CD14-positive monocyte (primary cell): ENCODE results near the gene C1orf87. TPM values are rescaled to one million over a fixed set of nuclear protein-coding genes. Genes with fewer than 3 reads are reported as not detected.
A peak's percentile ranks its signal among the peaks of the same experiment; 100 is the strongest.

Source experiments
- DNase-seq, 3 donors: peaks; one replicate each; pipeline ENCODE4 v3.0.0-alpha.2; 2011 to 2022
- H2AFZ ChIP-seq: 2 replicates; pipeline ENCODE4 v1.6.0; 2012; ENCODE audit warnings: mild to moderate bottlenecking, low read depth, low read length, inconsistent platforms; ENCODE audit not compliant: insufficient read depth, poor library complexity, severe bottlenecking
- H3K27ac ChIP-seq, 2 donors: 1 replicate in 1 of 2; 2 replicates in 1 of 2; pipeline ENCODE4 v1.5.1; 2012 to 2013; ENCODE audit warnings: low read length in 2 of 2, control low read depth in 1 of 2, inconsistent platforms in 1 of 2, low read depth in 1 of 2, mild to moderate bottlenecking in 1 of 2
- H3K27me3 ChIP-seq, 2 donors: one replicate each; pipeline versions ENCODE4 v1.6.0 to v1.6.1; 2011 to 2013; ENCODE audit warnings: low read length in 2 of 2; ENCODE audit not compliant: control insufficient read depth in 2 of 2, insufficient read depth in 2 of 2
- H3K36me3 ChIP-seq, 2 donors: replicated peaks in 1 of 2; 1 replicate in 1 of 2; 2 replicates in 1 of 2; pipeline versions ENCODE4 v1.5.1 to v1.6.1; 2012 to 2013; ENCODE audit warnings: low read length in 2 of 2, control low read depth in 1 of 2, inconsistent platforms in 1 of 2, mild to moderate bottlenecking in 1 of 2; ENCODE audit not compliant: insufficient read depth in 2 of 2, control insufficient read depth in 1 of 2
- H3K4me1 ChIP-seq, 2 donors: 1 replicate in 1 of 2; 2 replicates in 1 of 2; pipeline versions ENCODE4 v1.5.1 to v1.6.1; 2012 to 2013; ENCODE audit warnings: low read length in 2 of 2, control low read depth in 1 of 2, inconsistent platforms in 1 of 2, mild to moderate bottlenecking in 1 of 2, moderate library complexity in 1 of 2; ENCODE audit not compliant: insufficient read depth in 2 of 2, control insufficient read depth in 1 of 2
- H3K4me2 ChIP-seq: replicated peaks from 2 replicates; pipeline ENCODE3; 2012; ENCODE audit warnings: low read length, moderate library complexity, mild to moderate bottlenecking; ENCODE audit not compliant: poor library complexity, severe bottlenecking; ENCODE audit errors: extremely low read depth
- H3K4me3 ChIP-seq, 3 experiments: fragments of 200-600 bp in 1 of 3; sonication (generic) in 1 of 3; replicated peaks in 1 of 3; 1 replicate in 2 of 3; 2 replicates in 1 of 3; pipeline ENCODE4 v1.5.1; 2011 to 2013; ENCODE audit warnings: low read length in 3 of 3, mild to moderate bottlenecking in 3 of 3, control low read depth in 2 of 3, low read depth in 2 of 3, inconsistent platforms in 1 of 3, moderate library complexity in 1 of 3
- H3K79me2 ChIP-seq: 2 replicates; pipeline ENCODE4 v1.6.0; 2012; ENCODE audit warnings: mild to moderate bottlenecking, control low read depth, inconsistent platforms, low read length, moderate library complexity; ENCODE audit not compliant: insufficient read depth
- H3K9ac ChIP-seq: 2 replicates; pipeline ENCODE4 v1.6.0; 2017; ENCODE audit warnings: low read length, mild to moderate bottlenecking; ENCODE audit not compliant: insufficient read depth, poor library complexity, severe bottlenecking
- H3K9me3 ChIP-seq, 2 donors: replicated peaks in 1 of 2; 1 replicate in 1 of 2; 2 replicates in 1 of 2; pipeline versions ENCODE4 v1.5.1 to v1.6.1; 2012 to 2013; ENCODE audit warnings: low read length in 2 of 2, control low read depth in 1 of 2; ENCODE audit not compliant: control insufficient read depth in 1 of 2, insufficient read depth in 1 of 2
- H4K20me1 ChIP-seq: 2 replicates; pipeline ENCODE4 v1.6.0; 2012; ENCODE audit warnings: mild to moderate bottlenecking, low read length, control low read depth, moderate library complexity; ENCODE audit not compliant: insufficient read depth
- H3K27ac Mint-ChIP-seq, 7 donors: one replicate each; pipeline ENCODE4 v1.8.0; 2020; ENCODE audit warnings: mild to moderate bottlenecking in 7 of 7, mixed read lengths in 7 of 7, moderate library complexity in 6 of 7, inconsistent platforms in 2 of 7
- H3K27me3 Mint-ChIP-seq, 3 donors: one replicate each; pipeline ENCODE4 v1.8.0; 2021 to 2022; ENCODE audit warnings: low read depth in 3 of 3, mild to moderate bottlenecking in 3 of 3, mixed read lengths in 3 of 3, moderate library complexity in 3 of 3, inconsistent platforms in 1 of 3
- H3K36me3 Mint-ChIP-seq, 2 donors: one replicate each; pipeline ENCODE4 v1.8.0; 2020; ENCODE audit warnings: mixed read lengths in 2 of 2, inconsistent platforms in 1 of 2, mild to moderate bottlenecking in 1 of 2
- H3K4me1 Mint-ChIP-seq: one replicate; pipeline ENCODE4 v1.8.0; 2020; ENCODE audit warnings: mild to moderate bottlenecking, mixed read lengths
- H3K4me3 Mint-ChIP-seq, 2 donors: one replicate each; pipeline ENCODE4 v1.8.0; 2020; ENCODE audit warnings: mild to moderate bottlenecking in 2 of 2, mixed read lengths in 2 of 2, moderate library complexity in 1 of 2
- H3K9me3 Mint-ChIP-seq, 7 donors: one replicate each; pipeline ENCODE4 v1.8.0; 2020 to 2022; ENCODE audit warnings: mixed read lengths in 7 of 7, mild to moderate bottlenecking in 6 of 7, moderate library complexity in 6 of 7, inconsistent platforms in 2 of 7
- WGBS: methylation state at CpG from one replicate; pipeline ENCODE4 v1.1.5; 2013; ENCODE audit warnings: missing lambda C conversion rate; ENCODE audit not compliant: insufficient coverage; 5-methylcytosine and 5-hydroxymethylcytosine counted together
- intact Hi-C, 2 donors: fragments of 100-400 bp; cut with micrococcal nuclease; formaldehyde crosslinking; loops; one replicate each; pipeline versions ENCODE4 v1.15.0 to v1.15.1; 2023
- polyA plus RNA-seq, 3 donors: library from polyadenylated mRNA; depleted of rRNA in 1 of 3; unstranded in 2 of 3; stranded (reverse) in 1 of 3; fragments of 300-500 nt in 2 of 3; fragments of >200 nt in 1 of 3; fragmentation: Illumina TruSeq in 2 of 3; gene quantifications; 1 replicate in 2 of 3; 2 replicates in 1 of 3; pipeline ENCODE4 v1.2.3, GENCODE V29; 2012 to 2021
- TF ChIP-seq, protein P1 (sequence below): fragments of 200-600 bp; IDR thresholded peaks from one replicate; pipeline ENCODE4 v1.8.0; 2022; ENCODE audit warnings: antibody characterized with exemption, mild to moderate bottlenecking

C1orf87 gene
- polyA plus RNA-seq, 3 donors: not detected

DNA sequence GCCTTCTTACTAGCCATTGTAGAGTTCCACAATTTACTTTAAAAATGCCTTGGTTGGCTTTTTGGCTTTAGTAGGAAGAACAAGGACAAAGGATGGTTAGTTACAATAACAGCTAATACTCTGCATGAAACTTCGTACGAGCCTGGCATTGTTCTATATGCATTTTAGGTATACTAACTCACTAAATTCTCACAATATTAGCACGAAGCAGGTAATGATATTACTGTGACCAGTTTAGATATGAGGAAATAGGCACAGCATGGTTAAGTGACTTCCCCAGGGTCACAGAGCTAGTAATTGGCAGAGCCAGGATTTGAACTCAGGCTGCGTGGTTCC is 96.5 kb downstream of the C1orf87 start:
- H3K9me3 Mint-ChIP-seq: no peaks in the 10 kb centered on the region
- no peak overlapping the region for H3K27ac Mint-ChIP-seq
- H3K4me3 Mint-ChIP-seq: no peak overlapping the region
- Histone ChIP-seq H3K9me3 (no peaks in the 10 kb centered on the region), H3K79me2 (no peaks in the 10 kb centered on the region), H2AFZ (no peak overlapping the region), H3K4me2 (no peak overlapping the region), H3K36me3 (no peaks in the 10 kb centered on the region), H3K9ac (no peak overlapping the region), H3K4me1 (no peaks in the 10 kb centered on the region), H3K27ac (no peak overlapping the region), H3K4me3 (no peak overlapping the region), H3K27me3 (peaks cover 0 to 4% of the 10 kb centered on the region in 2 donors), H4K20me1 (no peaks in the 10 kb centered on the region)
- WGBS: no CpG with 5 or more reads among the region's 4 CpGs
- peaks cover 2% of the 10 kb centered on the region for H3K4me1 Mint-ChIP-seq
- H3K36me3 Mint-ChIP-seq: no peaks in the 10 kb centered on the region
- H3K27me3 Mint-ChIP-seq: peaks cover 0 to 5% (median 2%) of the 10 kb centered on the region in 3 donors
- TF ChIP-seq, protein P1, sequence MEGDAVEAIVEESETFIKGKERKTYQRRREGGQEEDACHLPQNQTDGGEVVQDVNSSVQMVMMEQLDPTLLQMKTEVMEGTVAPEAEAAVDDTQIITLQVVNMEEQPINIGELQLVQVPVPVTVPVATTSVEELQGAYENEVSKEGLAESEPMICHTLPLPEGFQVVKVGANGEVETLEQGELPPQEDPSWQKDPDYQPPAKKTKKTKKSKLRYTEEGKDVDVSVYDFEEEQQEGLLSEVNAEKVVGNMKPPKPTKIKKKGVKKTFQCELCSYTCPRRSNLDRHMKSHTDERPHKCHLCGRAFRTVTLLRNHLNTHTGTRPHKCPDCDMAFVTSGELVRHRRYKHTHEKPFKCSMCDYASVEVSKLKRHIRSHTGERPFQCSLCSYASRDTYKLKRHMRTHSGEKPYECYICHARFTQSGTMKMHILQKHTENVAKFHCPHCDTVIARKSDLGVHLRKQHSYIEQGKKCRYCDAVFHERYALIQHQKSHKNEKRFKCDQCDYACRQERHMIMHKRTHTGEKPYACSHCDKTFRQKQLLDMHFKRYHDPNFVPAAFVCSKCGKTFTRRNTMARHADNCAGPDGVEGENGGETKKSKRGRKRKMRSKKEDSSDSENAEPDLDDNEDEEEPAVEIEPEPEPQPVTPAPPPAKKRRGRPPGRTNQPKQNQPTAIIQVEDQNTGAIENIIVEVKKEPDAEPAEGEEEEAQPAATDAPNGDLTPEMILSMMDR: peak; percentile 58
- intact Hi-C loops: loop anchor here (5.0 to 10.0 kb wide), 3 partner anchors 1058 to 1875 kb away; no protein-coding TSS in a partner anchor
- DNase-seq: no peak

DNA sequence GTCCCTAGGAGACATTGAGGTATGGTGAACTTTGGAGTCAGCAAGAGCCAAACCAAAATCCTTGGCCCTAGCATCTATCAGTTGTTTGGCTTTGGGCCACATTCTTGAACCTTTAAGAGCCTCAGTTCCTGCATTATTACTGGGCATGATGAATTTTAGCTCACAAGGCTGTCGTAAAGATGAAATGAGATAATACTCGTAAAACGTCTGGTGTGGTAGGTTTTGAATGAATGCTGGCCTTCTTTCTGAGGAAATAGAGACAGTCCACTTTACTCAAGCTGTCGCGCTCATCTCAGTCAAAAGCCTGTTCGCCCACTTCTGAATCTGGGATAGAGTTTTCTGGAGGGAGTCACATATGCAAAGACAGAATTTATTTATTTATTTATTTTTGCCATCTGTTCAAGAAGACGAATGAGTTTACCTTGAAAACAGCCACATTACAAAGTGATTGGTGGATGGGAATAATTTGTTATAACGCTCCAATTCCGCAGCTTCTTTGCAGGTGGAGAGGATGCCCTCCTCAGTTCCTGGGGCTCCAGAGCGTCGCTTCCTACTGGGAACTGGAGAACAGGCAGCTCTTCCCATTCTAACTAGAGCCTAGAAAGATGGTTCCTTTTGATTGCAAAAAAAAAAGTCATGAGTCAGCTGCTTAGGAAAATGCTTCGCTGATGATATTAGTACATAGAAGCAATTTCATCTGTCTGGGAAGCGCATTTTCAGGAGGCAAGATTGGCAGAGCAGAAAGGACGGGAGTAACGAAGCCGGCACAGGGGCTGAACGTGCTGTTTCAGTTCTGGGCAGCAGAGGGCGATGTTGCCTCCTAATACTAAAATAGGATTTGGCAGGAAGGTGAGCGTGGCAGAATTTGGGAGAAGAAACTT is 97.1 kb downstream of the C1orf87 start:
- Mint-ChIP-seq H3K36me3 (no peaks in the 10 kb centered on the region), H3K27ac (no peak overlapping the region), H3K27me3 (peaks cover 0 to 5% (median 2%) of the 10 kb centered on the region in 3 donors), H3K4me1 (peaks cover 4% of the 10 kb centered on the region), H3K9me3 (no peaks in the 10 kb centered on the region), H3K4me3 (peak overlapping the region in 1 of 2 donors; percentile 26)
- Histone ChIP-seq H3K9me3 (no peaks in the 10 kb centered on the region), H3K27ac (no peak overlapping the region), H3K4me1 (peaks cover 0 to 1% of the 10 kb centered on the region in 2 donors), H2AFZ (peak overlapping the region; percentile 54), H3K9ac (no peak overlapping the region), H3K4me2 (no peak overlapping the region), H3K79me2 (no peaks in the 10 kb centered on the region), H4K20me1 (no peaks in the 10 kb centered on the region), H3K4me3 (no peak overlapping the region), H3K36me3 (no peaks in the 10 kb centered on the region), H3K27me3 (peaks cover 0 to 4% of the 10 kb centered on the region in 2 donors)
- TF ChIP-seq, protein P1: peak; percentile 87
- 57% methylated on average over 5 of the region's 19 CpGs for WGBS
- DNase-seq: peak; percentile 3 to 44 (median 26)
- intact Hi-C loops: loop anchor here (5.0 to 10.0 kb wide), 3 partner anchors 1058 to 1876 kb away; no protein-coding TSS in a partner anchor
